GM12878 (cell line): ENCODE data around the gene WDR93. TPM values are rescaled to one million over a fixed set of nuclear protein-coding genes. Genes with fewer than 3 reads are reported as not detected.

ENCODE experiments used
- ATAC-seq: fragments of 200-7000 bp; cut with Tn5 transposase; 3 replicates; pipeline ENCODE4 v1.9.1; 2020; ENCODE audit warnings: mild to moderate bottlenecking, moderate library complexity
- BruUV-seq: library from RNA; stranded (reverse); fragments of 400-500 nt; replicated peaks from 2 replicates; lab custom pipeline; 2021; lab: Mats Ljungman, UMichigan
- CTCF ChIA-PET: fragments of 300-600 bp; sonication (Branson Sonifier 250); formaldehyde crosslinking; extraction: SDS; loops from one replicate; lab custom pipeline; 2021; ENCODE audit warnings: inconsistent platforms; lab: Yijun Ruan, JAX
- POLR2A ChIA-PET: fragments of 350-600 bp; formaldehyde crosslinking; extraction: SDS; loops from one replicate; lab custom pipeline; 2021; ENCODE audit warnings: inconsistent platforms; lab: Charles Lee
- RAD21 ChIA-PET: fragments of 300-600 bp; sonication (Branson Sonifier 250); formaldehyde crosslinking; loops from one replicate; lab custom pipeline; 2023; ENCODE audit warnings: antibody characterized with exemption; ENCODE audit not compliant: unreplicated experiment; lab: Charles Lee
- SMC1A ChIA-PET: fragments of 300-600 bp; sonication (Branson Sonifier 250); formaldehyde crosslinking; loops from one replicate; lab custom pipeline; 2023; ENCODE audit not compliant: unreplicated experiment, uncharacterized antibody; lab: Charles Lee
- DNase-seq: peaks from one replicate; pipeline ENCODE4 v3.0.0-alpha.2; 2011; ENCODE audit warnings: low read depth, low spot score
- FAIRE-seq: peaks from 3 replicates; lab custom pipeline; 2011; peaks lifted over from hg19 to GRCh38; lab: Jason Lieb, UNC
- H2AFZ ChIP-seq: 2 replicates; pipeline ENCODE4 v1.6.0; 2011; ENCODE audit warnings: low read depth, low read length, control low read depth; ENCODE audit not compliant: control insufficient read depth
- H3K27ac ChIP-seq: 2 replicates; pipeline ENCODE4 v1.5.1; 2011; ENCODE audit warnings: control low read depth; ENCODE audit not compliant: control insufficient read depth, insufficient read depth
- H3K27me3 ChIP-seq, 2 experiments: replicated peaks in 1 of 2; 2 replicates each; pipeline versions ENCODE4 v1.6.0 to v1.6.1; 2011; ENCODE audit warnings: low read length in 1 of 2; ENCODE audit not compliant: control insufficient read depth in 2 of 2, insufficient read depth in 2 of 2
- H3K36me3 ChIP-seq, 2 experiments: 2 replicates each; pipeline ENCODE4 v1.5.1; 2011; ENCODE audit warnings: low read length in 1 of 2; ENCODE audit not compliant: control insufficient read depth in 2 of 2, insufficient read depth in 2 of 2
- H3K4me1 ChIP-seq: 2 replicates; pipeline ENCODE4 v1.6.1; 2011; ENCODE audit warnings: mild to moderate bottlenecking, low read length, moderate library complexity, mixed read lengths; ENCODE audit not compliant: control insufficient read depth, insufficient read depth
- H3K4me2 ChIP-seq: 2 replicates; pipeline ENCODE4 v1.6.0; 2011; ENCODE audit warnings: control low read depth; ENCODE audit not compliant: control insufficient read depth, insufficient read depth
- H3K4me3 ChIP-seq: fragments of 200-600 bp; sonication (generic); 2 replicates; pipeline ENCODE4 v1.5.1; 2016
- H3K79me2 ChIP-seq: 2 replicates; pipeline ENCODE4 v1.6.0; 2011; ENCODE audit warnings: low read length; ENCODE audit not compliant: control insufficient read depth, insufficient read depth
- H3K9ac ChIP-seq: 2 replicates; pipeline ENCODE4 v1.8.0; 2011; ENCODE audit warnings: low read length, control low read depth, mixed read lengths; ENCODE audit not compliant: control insufficient read depth, insufficient read depth
- H3K9me3 ChIP-seq: replicated peaks from 3 replicates; pipeline ENCODE4 v1.5.1; 2011; ENCODE audit warnings: mild to moderate bottlenecking, low read length; ENCODE audit not compliant: control insufficient read depth, insufficient read depth
- H4K20me1 ChIP-seq: 2 replicates; pipeline ENCODE4 v1.6.0; 2011; ENCODE audit not compliant: control insufficient read depth, insufficient read depth
- IRF4 ChIP-seq: IDR thresholded peaks from 2 replicates; pipeline ENCODE4 v1.6.1; 2011; ENCODE audit warnings: low read depth, low read length
- MEF2B ChIP-seq: fragments of 450-650 bp; IDR thresholded peaks from 2 replicates; pipeline ENCODE4 v1.6.1; 2018; ENCODE audit warnings: mild to moderate bottlenecking, moderate library complexity; ENCODE audit not compliant: partially characterized antibody, poor library complexity, severe bottlenecking
- NFYA ChIP-seq: IDR thresholded peaks from 2 replicates; pipeline ENCODE4 v1.6.1; 2011; ENCODE audit warnings: low read depth, mild to moderate bottlenecking, low read length, improper control_type of control experiment, borderline replicate concordance
- PAX5 ChIP-seq: IDR thresholded peaks from 2 replicates; pipeline ENCODE4 v1.6.1; 2011; ENCODE audit warnings: low read depth, low read length, borderline replicate concordance
- SMAD5 ChIP-seq: IDR thresholded peaks from 2 replicates; pipeline ENCODE4 v1.6.1; 2016; ENCODE audit warnings: antibody characterized with exemption, low read depth
- SREBF2 ChIP-seq: IDR thresholded peaks from 2 replicates; pipeline ENCODE4 v1.6.1; 2012; ENCODE audit warnings: mild to moderate bottlenecking, low read length
- WGBS: methylation state at CpG from one replicate; pipeline ENCODE4 v1.1.6; 2016; ENCODE audit warnings: low lambda C conversion rate; ENCODE audit not compliant: insufficient replicate concordance, insufficient coverage; ENCODE audit errors: missing lambda C conversion rate; 5-methylcytosine and 5-hydroxymethylcytosine counted together
- in situ Hi-C: fragments of 300-500 bp; cut with MboI; formaldehyde crosslinking; loops from 9 replicates; pipeline ENCODE4 v1.14.3; 2018; ENCODE audit warnings: mixed read lengths
- intact Hi-C: fragments of 100-400 bp; cut with micrococcal nuclease; formaldehyde crosslinking; loops from one replicate; pipeline ENCODE4 v1.14.2; 2022; ENCODE audit not compliant: unreplicated experiment
- polyA plus RNA-seq, 11 experiments: library from polyadenylated mRNA; depleted of rRNA in 4 of 11; unstranded in 6 of 11; stranded (reverse) in 5 of 11; fragments of >200 nt; fragmentation: Nextera tagmentation in 4 of 11; fragmentation: Illumina TruSeq in 1 of 11; extraction: Ambion mirVana in 4 of 11; extraction: Trizol in 1 of 11; gene quantifications; 1 replicate in 1 of 11; 2 replicates in 10 of 11; pipeline versions ENCODE4 v1.2.1 to v1.2.3, GENCODE V29; 2011 to 2016; ENCODE audit warnings: inconsistent platforms in 2 of 11, missing spikeins in 2 of 11, low read depth in 1 of 11
- total RNA-seq, 4 experiments: library from RNA; depleted of rRNA in 3 of 4; stranded (reverse); fragments of >200 nt in 3 of 4; fragmentation: Illumina TruSeq in 1 of 4; extraction: Trizol in 1 of 4; gene quantifications; 2 replicates each; pipeline versions ENCODE4 v1.2.1 to v1.2.3, GENCODE V29; 2013 to 2021
- TF ChIP-seq, protein P1 (sequence below), 3 experiments: IDR thresholded peaks in 2 of 3; conservative IDR thresholded peaks in 1 of 3; 2 replicates each; pipeline ENCODE4 v1.5.1; 2011; ENCODE audit warnings: low read depth in 3 of 3, low read length in 3 of 3, mild to moderate bottlenecking in 3 of 3, control low read depth in 2 of 3, moderate library complexity in 2 of 3, inconsistent platforms in 1 of 3, mixed read lengths in 1 of 3; ENCODE audit not compliant: control insufficient read depth in 2 of 3, insufficient read depth in 1 of 3; ENCODE audit errors: extremely low read depth in 1 of 3

Gene WDR93
- total and polyA plus RNA-seq, 10 of the 15 experiments (the other 5 are each of a cell fraction or from before 2014, with no cell fraction given), result not detected

DNA sequence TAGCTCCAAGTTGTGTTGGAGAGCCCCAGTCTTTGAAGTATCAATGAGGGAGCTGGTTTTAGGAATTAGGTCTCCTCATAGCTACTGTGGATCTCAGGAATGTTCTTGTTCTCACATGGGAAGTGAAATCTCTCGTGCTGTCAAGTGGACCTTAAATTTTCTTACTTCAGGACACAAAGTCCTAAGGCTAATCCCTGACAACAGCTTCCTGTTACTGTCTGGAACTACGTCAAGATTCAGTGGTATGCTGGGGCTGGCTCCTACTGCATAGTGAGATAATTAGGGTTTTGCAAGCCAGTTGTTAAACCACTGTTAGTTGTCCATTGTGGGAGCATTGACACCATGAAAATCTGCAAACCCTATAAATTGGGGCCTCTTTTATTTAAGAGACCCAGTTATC lies 37.6 kb downstream of the WDR93 start:
- 13% methylated on average over 2 of the region's 2 CpGs for WGBS
- no peak for DNase-seq
- FAIRE-seq, result no peak
- in situ Hi-C loops (no loop called here), intact Hi-C loops (no loop called here)
- BruUV-seq, result no TSS peak
- Histone ChIP-seq H3K9ac (no peak overlapping the region), H3K27ac (no peak overlapping the region), H3K79me2 (no peaks in the 10 kb centered on the region), H3K4me3 (no peak overlapping the region), H3K36me3 (no peaks in the 10 kb centered on the region), H3K27me3 (no peaks in the 10 kb centered on the region; a peak in 1 of 4 replicates), H4K20me1 (no peaks in the 10 kb centered on the region), H3K9me3 (no peaks in the 10 kb centered on the region; the same call in 1 of the 3 replicates), H3K4me1 (no peaks in the 10 kb centered on the region), H2AFZ (no peak overlapping the region), H3K4me2 (no peak overlapping the region)
- RAD21 ChIA-PET, result no interaction called here
- CTCF ChIA-PET, result interaction anchor here (0.5 to 4.1 kb wide), 4 partner anchors 9 to 26 kb away, joined by 3 to 23 read pairs (median 3); no protein-coding TSS in a partner anchor
- SMC1A ChIA-PET, result no interaction called here
- no peak for TF ChIP-seq NFYA
- TF ChIP-seq SREBF2, result no peak
- no peak for TF ChIP-seq PAX5
- TF ChIP-seq MEF2B, result no peak
- no peak for TF ChIP-seq IRF4
- no peak for TF ChIP-seq SMAD5
- TF ChIP-seq, protein P1, sequence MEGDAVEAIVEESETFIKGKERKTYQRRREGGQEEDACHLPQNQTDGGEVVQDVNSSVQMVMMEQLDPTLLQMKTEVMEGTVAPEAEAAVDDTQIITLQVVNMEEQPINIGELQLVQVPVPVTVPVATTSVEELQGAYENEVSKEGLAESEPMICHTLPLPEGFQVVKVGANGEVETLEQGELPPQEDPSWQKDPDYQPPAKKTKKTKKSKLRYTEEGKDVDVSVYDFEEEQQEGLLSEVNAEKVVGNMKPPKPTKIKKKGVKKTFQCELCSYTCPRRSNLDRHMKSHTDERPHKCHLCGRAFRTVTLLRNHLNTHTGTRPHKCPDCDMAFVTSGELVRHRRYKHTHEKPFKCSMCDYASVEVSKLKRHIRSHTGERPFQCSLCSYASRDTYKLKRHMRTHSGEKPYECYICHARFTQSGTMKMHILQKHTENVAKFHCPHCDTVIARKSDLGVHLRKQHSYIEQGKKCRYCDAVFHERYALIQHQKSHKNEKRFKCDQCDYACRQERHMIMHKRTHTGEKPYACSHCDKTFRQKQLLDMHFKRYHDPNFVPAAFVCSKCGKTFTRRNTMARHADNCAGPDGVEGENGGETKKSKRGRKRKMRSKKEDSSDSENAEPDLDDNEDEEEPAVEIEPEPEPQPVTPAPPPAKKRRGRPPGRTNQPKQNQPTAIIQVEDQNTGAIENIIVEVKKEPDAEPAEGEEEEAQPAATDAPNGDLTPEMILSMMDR (IDR thresholded peaks at IDR 0.05 in 2 of 3, conservative IDR thresholded peaks at IDR 0.05 in 1 of 3; ENCODE audit: control insufficient read depth in 2 of 3, extremely low read depth in 1 of 3, insufficient read depth in 1 of 3, low read depth in 3 of 3, low read length in 3 of 3), result no peak
- ATAC-seq, result no peak
- POLR2A ChIA-PET, result no interaction called here
